Measurements from ENCODE around the gene CREM.

DNA sequence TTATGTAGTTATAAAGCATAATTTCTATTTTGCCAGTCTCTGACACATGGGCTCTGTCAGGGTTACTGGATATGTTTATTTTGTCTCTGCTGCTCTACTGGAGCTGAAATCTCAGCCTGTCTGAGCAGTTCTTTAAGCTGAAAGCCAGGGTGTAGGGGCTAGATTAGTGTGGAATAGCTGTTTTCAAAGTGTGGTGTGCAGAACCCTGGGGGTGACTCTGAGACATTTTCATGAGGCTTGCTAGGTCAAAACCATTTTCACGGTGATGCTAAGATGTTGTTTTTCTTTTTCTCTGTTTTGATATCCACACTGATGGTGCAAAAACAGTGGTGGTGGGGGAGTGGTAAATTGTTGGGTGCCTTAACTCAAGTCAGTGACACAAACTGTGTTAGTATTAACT, 45.5 kb downstream of the CREM start:
- TF ChIP-seq, protein P1, sequence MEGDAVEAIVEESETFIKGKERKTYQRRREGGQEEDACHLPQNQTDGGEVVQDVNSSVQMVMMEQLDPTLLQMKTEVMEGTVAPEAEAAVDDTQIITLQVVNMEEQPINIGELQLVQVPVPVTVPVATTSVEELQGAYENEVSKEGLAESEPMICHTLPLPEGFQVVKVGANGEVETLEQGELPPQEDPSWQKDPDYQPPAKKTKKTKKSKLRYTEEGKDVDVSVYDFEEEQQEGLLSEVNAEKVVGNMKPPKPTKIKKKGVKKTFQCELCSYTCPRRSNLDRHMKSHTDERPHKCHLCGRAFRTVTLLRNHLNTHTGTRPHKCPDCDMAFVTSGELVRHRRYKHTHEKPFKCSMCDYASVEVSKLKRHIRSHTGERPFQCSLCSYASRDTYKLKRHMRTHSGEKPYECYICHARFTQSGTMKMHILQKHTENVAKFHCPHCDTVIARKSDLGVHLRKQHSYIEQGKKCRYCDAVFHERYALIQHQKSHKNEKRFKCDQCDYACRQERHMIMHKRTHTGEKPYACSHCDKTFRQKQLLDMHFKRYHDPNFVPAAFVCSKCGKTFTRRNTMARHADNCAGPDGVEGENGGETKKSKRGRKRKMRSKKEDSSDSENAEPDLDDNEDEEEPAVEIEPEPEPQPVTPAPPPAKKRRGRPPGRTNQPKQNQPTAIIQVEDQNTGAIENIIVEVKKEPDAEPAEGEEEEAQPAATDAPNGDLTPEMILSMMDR (IDR thresholded peaks at IDR 0.05; ENCODE audit: poor library complexity), result no peak
- TF ChIP-seq EZH2 (IDR thresholded peaks at IDR 0.05; ENCODE audit: borderline replicate concordance), result no peak

Data from hepatocyte (in vitro differentiated cells).